Measurements from ENCODE around the gene COPA.

The COPA gene

DNA sequence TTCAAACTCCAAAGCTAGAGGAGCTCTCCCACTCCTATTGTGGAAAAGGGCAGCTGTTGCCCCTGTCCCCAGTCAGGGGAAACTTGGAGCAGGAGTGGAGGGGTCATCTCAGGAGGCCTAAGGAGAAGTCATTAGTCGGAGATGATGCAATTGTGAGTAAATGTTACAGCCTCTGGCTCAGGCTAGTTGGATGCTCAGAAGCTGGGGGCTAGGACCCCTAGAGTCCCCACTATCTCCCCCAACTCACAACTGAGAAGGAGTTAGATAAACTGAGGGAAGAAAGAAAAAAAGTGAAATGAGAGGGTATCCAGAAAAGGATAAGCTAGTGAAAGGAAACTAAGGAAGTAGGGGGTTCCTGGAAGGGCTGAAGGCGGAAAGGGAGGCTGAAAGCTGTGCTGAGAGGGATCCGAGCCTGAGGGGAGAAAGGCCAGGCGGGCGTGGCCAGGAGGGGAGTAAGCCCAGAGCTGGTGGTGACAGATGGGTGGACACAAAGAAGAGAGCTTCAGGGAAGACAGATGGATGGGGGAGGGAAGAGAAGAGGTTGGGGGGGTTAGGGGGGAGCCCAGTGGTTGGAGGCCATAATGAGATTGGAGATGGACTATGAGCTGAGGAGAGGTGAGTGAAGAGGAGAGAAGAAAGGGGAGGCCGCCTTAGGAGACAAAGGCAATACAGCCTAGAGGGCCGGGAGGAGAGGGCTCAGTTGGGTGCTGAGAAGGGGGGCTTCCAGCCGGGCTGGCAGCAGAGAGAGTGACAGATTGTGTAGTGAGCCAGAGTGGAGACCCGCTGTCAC lies 19.3 kb upstream of the COPA start:
- no peak for DNase-seq
- no peak for ATAC-seq

DNA sequence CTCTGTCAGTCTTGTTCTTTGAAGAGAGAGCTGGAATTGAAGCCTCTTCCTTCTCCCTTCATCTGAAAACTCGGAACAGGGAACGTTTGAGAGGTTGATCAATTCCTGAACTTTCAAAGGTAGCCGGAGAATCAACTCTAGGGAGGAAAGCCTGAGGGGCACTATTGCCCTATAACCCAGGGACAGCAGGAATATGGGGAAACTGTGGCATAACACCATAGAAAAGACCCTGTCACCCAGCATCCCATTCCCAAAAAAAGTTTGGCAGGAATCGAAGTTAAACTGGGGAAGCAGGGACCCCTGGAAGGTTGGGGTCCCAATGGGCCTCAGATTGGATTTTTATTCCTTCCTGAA lies 18.7 kb upstream of the COPA start:
- ATAC-seq: no peak
- no peak for DNase-seq

DNA sequence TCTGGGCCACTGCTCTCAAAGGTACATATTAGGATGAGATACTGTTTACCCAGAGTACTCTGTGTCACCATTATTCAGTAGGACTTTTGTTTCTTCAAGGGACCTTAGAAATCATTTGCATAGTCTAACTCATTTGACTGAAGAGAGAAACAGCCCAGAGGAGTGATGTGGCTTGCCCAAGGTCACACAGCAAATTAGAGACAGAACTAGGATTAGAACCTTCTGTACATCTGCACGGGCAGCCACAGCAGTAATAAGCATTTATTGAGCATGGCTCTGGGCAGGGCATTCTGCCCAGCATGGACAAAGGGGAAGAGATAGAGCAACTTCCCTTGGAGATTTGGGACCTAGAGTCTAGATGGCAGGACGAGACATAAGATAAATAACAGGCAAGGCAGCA lies 18.1 kb upstream of the COPA start:
- no peak for DNase-seq

GRCh38 chr1:160360227-160360695 lies 17.2 kb upstream of the COPA start:
- ATAC-seq (no peak), DNase-seq (no peak)

More for the DNA sequence above, 18.1 kb upstream of the COPA start:
- no peak for ATAC-seq

DNA sequence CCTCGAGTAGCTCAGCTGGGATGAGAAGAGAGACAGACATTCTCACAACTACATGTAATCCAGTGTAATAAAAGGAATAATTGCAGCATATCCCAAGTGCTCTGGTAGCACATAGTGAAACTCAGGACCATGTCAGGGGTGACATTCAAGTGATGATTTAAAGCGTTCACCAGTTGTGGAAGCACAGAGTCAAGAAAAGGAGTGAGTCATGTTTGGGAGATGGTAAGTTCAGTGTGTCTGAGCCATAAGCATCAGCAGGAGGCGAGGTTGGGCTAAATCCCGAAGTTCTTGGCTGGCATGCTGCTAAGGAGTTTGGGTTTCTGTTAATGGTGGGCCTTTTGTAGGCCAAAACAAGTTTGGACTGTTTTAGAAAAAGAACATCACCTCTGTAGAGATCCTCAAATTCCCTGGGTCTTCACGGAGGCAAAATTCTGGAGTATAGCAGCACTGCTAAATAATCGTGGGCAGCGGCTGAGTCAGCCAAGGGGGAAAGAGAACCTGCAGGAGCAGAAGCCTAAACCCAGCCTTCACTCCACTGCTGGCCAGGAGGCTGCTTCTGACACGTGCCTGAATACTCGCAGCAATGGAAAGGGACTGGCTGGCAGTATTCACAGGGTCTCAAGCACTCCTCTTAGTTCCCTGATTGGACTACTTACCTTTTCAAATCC lies 16.6 kb upstream of the COPA start:
- DNase-seq: no peak

GRCh38 chr1:160358073-160358472 lies 15.0 kb upstream of the COPA start:
- no peak for DNase-seq
- no peak for ATAC-seq

More for the DNA sequence above, 16.6 kb upstream of the COPA start:
- ATAC-seq: no peak

GRCh38 chr1:160357286-160358002 lies 14.4 kb upstream of the COPA start:
- ATAC-seq (no peak), DNase-seq (no peak)

GRCh38 chr1:160354388-160354985 lies 11.4 kb upstream of the COPA start:
- peak; percentile 16 for DNase-seq
- ATAC-seq: peak; percentile 53

DNA sequence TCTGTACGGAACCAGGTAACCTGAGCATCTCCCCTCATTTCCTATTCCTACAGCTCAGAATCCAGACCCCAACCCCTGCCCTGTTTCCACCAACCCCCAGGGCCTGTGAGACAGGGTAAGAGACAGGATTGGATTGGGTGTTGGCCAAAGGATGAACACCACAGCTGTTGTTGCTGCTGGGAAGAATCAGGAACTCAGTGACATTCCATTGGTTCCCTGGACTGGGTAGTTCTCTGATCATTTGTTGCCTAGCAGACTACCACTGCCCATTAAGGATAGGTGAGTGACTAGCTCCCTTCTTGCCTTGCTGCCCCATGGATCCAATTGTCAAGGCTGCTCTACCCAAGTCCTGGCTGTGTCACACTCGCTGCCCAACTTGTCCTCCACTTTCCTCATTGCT lies 10.2 kb upstream of the COPA start:
- ATAC-seq: no peak

GRCh38 chr1:160352555-160352954 lies 9.5 kb upstream of the COPA start:
- no peak for DNase-seq
- ATAC-seq: no peak

More for the DNA sequence above, 10.2 kb upstream of the COPA start:
- DNase-seq: no peak

- DNase-seq (no peak), ATAC-seq (no peak)
Observed at GRCh38 chr1:160351629-160352028, 8.6 kb upstream of the COPA start.

GRCh38 chr1:160346958-160347357 lies 3.9 kb upstream of the COPA start:
- no peak for DNase-seq
- ATAC-seq: no peak

DNA sequence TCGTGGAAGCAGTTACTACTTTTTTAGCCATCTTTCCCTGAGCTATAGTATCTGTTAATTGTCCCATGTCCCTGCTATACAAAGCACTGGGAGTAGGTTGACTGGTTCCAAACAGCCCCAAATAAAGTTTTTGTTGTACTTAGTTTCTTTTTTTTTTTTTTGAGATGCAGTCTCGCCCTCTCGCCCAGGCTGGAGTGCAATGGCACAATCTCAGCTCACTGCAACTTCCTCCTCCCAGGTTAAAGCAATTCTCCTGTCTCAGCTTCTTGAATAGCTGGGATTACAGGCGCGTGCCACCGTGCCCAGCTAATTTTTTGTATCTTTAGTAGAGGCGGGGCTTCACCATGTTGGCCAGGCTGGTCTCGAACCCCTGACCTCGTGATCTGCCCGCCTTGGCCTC lies 3.4 kb upstream of the COPA start:
- ATAC-seq (no peak), DNase-seq (no peak)

GRCh38 chr1:160344936-160345335 lies 1.9 kb upstream of the COPA start:
- ATAC-seq (no peak), DNase-seq (no peak)

GRCh38 chr1:160344241-160344640 lies 1.2 kb upstream of the COPA start:
- DNase-seq: no peak
- ATAC-seq: no peak

DNA sequence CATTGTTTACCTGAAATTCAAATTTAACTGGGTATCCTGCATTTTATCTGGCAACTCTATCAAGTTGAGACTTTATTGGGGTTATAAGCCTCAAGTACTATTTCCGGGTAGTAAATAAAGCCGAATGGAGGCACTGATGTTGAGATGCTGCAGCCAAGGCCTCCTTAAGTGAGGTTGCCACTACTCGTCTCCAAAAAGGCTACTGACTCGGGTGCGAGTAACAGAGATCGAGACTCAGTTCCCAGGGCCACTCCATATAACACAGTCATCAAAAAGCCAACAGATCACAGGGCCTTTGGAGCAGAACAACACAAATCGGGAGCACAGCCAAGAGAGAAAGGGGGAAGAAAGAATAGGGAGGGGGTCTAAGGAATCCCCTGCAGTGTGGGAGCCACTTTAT lies 524 bp downstream of the COPA start:
- ATAC-seq: no peak
- DNase-seq: no peak

DNA sequence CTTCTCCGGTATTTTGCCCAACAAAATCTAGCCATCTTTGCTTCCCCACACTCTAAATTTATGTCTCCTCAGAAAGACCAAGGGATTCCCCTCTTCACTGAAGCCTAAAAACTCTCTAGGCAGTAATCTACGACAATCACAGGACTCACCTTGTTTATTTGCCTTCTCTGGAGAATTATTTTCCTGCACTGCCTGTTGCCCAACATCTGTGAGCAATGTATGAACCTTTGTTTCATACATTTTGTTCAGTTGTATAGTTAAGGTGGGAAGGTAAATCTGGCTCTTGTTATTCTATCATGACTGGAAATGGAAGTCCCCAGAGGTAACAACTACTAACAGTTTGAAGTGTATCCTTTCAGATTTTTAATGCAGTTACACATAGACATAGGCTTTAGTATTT lies 2.2 kb downstream of the COPA start:
- ATAC-seq (no peak), DNase-seq (no peak)

DNA sequence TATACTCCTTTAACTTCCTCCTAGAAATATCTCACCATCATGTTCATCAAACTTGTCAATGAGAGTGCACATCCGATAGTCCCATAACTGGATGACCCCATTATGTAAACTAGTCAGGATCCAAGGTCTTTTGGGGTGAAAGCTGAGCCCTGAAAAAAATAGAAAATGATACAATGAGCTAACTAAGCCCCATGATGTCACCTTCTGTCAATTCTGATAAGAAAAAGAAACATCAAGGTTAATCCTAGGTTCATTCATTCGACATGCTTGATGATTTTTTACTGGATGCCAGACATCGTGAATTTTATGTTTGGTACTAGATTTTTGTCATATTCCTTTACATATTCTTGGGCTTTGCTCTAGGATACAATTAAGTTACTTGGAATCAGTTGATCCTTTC lies 2.9 kb downstream of the COPA start:
- DNase-seq (no peak), ATAC-seq (no peak)

GRCh38 chr1:160338580-160338979 lies 4.5 kb downstream of the COPA start:
- DNase-seq (no peak), ATAC-seq (no peak)

DNA sequence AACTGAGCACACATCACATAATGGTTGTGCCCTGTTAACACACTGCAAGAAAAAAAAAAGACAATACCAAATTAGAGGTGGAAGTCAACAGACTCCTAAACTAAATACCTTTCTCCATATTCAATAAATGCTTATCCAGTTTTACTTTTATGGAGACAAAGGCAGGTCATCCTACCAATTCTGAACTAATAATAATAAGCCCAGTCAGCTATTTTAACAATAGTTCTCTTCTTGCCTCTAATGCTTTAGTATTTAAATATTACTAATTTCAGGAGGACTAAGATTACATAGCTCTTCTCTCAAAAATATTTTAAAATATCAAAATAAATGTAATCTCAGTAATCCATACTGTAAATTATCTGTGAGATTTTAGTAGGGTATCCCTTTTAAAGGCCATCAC lies 10.5 kb downstream of the COPA start:
- ATAC-seq (no peak), DNase-seq (no peak)

DNA sequence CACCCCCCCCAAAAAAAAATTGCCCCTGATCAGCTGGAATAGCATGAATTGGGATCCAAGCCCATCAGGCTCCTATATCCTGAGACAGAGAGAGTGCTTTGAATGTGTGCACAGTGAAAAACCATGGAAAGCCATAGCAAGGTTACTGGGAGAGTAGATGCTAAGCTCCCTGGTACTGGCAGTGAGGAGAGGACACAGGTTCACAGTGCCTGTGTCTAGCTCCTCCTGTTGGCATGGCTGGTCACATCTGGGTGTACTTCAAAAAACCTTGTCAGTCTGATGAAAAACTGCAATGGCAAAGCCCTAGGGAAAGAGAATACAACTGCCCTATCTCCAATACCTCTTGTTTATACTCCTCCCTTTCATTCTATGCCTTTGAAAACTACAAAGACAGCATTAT lies 12.9 kb downstream of the COPA start:
- DNase-seq: no peak
- no peak for ATAC-seq

GRCh38 chr1:160328184-160328583 lies 14.9 kb downstream of the COPA start:
- no peak for ATAC-seq
- DNase-seq: no peak

GRCh38 chr1:160326418-160326817 lies 16.6 kb downstream of the COPA start:
- ATAC-seq: no peak

More at GRCh38 chr1:160326418-160326817, 16.6 kb downstream of the COPA start:
- no peak for DNase-seq

Measured in stimulated activated naive CD8-positive, alpha-beta T cell treated with anti-CD3 and anti-CD28 coated beads, Interleukin-15, Interleukin-2, amounts not matched to agents 100 U/mL and 50 U/mL, for 24 hours (primary cell).